GM21619 (cell line): ENCODE results near the gene PGK2.
"Not testable (repeated sequence)": the region's sequence is repeated elsewhere in the genome, so short reads cannot be mapped to it uniquely, and the experiment has no call there.

Experiments used
- ATAC-seq: cut with Tn5 transposase; IDR thresholded peaks from one replicate; pipeline ENCODE4 v1.9.1; 2021; ENCODE audit not compliant: unreplicated experiment

Gene PGK2

GRCh38 chr6:49787176-49787575 lies at the start of gene PGK2:
Gene PGK2 (minus strand): TSS chr6:49787285. CDS start chr6:49787187, 98 bp downstream.
- no peak for ATAC-seq

GRCh38 chr6:49835140-49835539 lies 48.1 kb upstream of the PGK2 start:
- ATAC-seq, result no peak

- ATAC-seq, result no peak
Measured at GRCh38 chr6:49833386-49833785, 46.3 kb upstream of the PGK2 start.

- peak; percentile 99 for ATAC-seq
Measured at GRCh38 chr6:49826743-49827406, 39.8 kb upstream of the PGK2 start.

- ATAC-seq, result no peak
Measured at GRCh38 chr6:49815166-49815565, 28.1 kb upstream of the PGK2 start.

- no peak for ATAC-seq
Measured at GRCh38 chr6:49813248-49813647, 26.2 kb upstream of the PGK2 start.

- ATAC-seq, result no peak
Measured at GRCh38 chr6:49806145-49806544, 19.1 kb upstream of the PGK2 start.

- ATAC-seq, result no peak
Measured at GRCh38 chr6:49805246-49805645, 18.2 kb upstream of the PGK2 start.

- ATAC-seq, result no peak
Measured at GRCh38 chr6:49801525-49801924, 14.4 kb upstream of the PGK2 start.

GRCh38 chr6:49799090-49799489 lies 12.0 kb upstream of the PGK2 start:
- no peak for ATAC-seq

GRCh38 chr6:49796842-49797455 lies 9.9 kb upstream of the PGK2 start:
- ATAC-seq, result not testable (repeated sequence)

- ATAC-seq, result no peak
Measured at GRCh38 chr6:49790341-49790740, 3.3 kb upstream of the PGK2 start.

- ATAC-seq, result no peak
Measured at GRCh38 chr6:49784272-49784671, 2.8 kb downstream of the PGK2 start.

GRCh38 chr6:49782725-49783124 lies 4.4 kb downstream of the PGK2 start:
- no peak for ATAC-seq

GRCh38 chr6:49782293-49782692 lies 4.8 kb downstream of the PGK2 start:
- no peak for ATAC-seq

GRCh38 chr6:49776444-49776843 lies 10.6 kb downstream of the PGK2 start:
- ATAC-seq, result no peak

GRCh38 chr6:49775043-49775442 lies 12.0 kb downstream of the PGK2 start:
- no peak for ATAC-seq

GRCh38 chr6:49772285-49772684 lies 14.8 kb downstream of the PGK2 start:
- no peak for ATAC-seq

GRCh38 chr6:49766762-49767161 lies 20.3 kb downstream of the PGK2 start:
- ATAC-seq, result no peak

- no peak for ATAC-seq
Measured at GRCh38 chr6:49764571-49765236, 22.4 kb downstream of the PGK2 start.

- ATAC-seq, result no peak
Measured at GRCh38 chr6:49744259-49744658, 42.8 kb downstream of the PGK2 start, which contains the start of gene CRISP3. Gene CRISP3 (minus strand): TSS chr6:49744388. CDS start chr6:49744367, 21 bp downstream.

GRCh38 chr6:49743429-49743828 lies 43.7 kb downstream of the PGK2 start:
- no peak for ATAC-seq
